ENCODE results near the gene LMX1B.

- TF ChIP-seq CTCF (conservative IDR thresholded peaks at IDR 0.05; ENCODE audit: low read depth, low read length) (no peak), EZH2 (IDR thresholded peaks at IDR 0.05; ENCODE audit: borderline replicate concordance, low read depth, low read length, poor library complexity, severe bottlenecking) (no peak)
Observed at GRCh38 chr9:126607086-126607485, 6.6 kb upstream of the LMX1B start.
